ENCODE measurements around the gene NDUFB10.

NDUFB10 gene

GRCh38 chr16:1974157-1975070, 15.1 kb downstream of the NDUFB10 start:
- H2BK5ac ChIP-seq (ENCODE audit: low read depth, low read length, poor library complexity, severe bottlenecking), result no peak overlapping the region
- no peak for DNase-seq
- no peak overlapping the region for H2AFZ ChIP-seq (ENCODE audit: low read depth, low read length)
- H4K91ac ChIP-seq (ENCODE audit: low read length), result no peak overlapping the region
- H3K79me1 ChIP-seq (replicated peaks; ENCODE audit: low read length, poor library complexity, severe bottlenecking), result peaks cover 26% of the 10 kb centered on the region
- H3K9ac ChIP-seq (ENCODE audit: low read length), result no peak overlapping the region
- no peak overlapping the region for H3K23ac ChIP-seq (ENCODE audit: low read length in 2 of 2)
- H4K8ac ChIP-seq (ENCODE audit: low read length), result no peak overlapping the region
- H3K4me1 ChIP-seq (ENCODE audit: control insufficient read depth, insufficient read depth, low read depth, low read length), result peaks cover 22% of the 10 kb centered on the region
- H3K4me3 ChIP-seq (ENCODE audit: insufficient read depth in 1 of 2, low read depth in 1 of 2, low read length in 2 of 2), result no peak overlapping the region
- H3K27me3 ChIP-seq (ENCODE audit: control insufficient read depth in 1 of 2, insufficient read depth in 1 of 2, low read length in 2 of 2), result peaks cover under 1 to 3% of the 10 kb centered on the region in 2 experiments
- H3K4me2 ChIP-seq (ENCODE audit: low read length, poor library complexity, severe bottlenecking), result no peak overlapping the region
- no peak overlapping the region for H2AK5ac ChIP-seq (ENCODE audit: low read length, severe bottlenecking)
- no peak overlapping the region for H3K4ac ChIP-seq (ENCODE audit: low read depth in 1 of 2, low read length in 2 of 2)
- WGBS, result 98% methylated on average over 42 of the region's 42 CpGs
- H3K27ac ChIP-seq (ENCODE audit: low read length, poor library complexity, severe bottlenecking), result no peak overlapping the region
- no peaks in the 10 kb centered on the region for H3K9me3 ChIP-seq (ENCODE audit: control insufficient read depth, low read length)
- H3K18ac ChIP-seq (ENCODE audit: low read depth in 1 of 2, low read length in 2 of 2), result no peak overlapping the region
- no peak overlapping the region for H3K14ac ChIP-seq (ENCODE audit: low read length in 2 of 2)
- no peak overlapping the region for H2BK120ac ChIP-seq (ENCODE audit: low read depth, low read length)
- no peak overlapping the region for H2BK15ac ChIP-seq (ENCODE audit: low read depth, poor library complexity, severe bottlenecking)
- H2BK12ac ChIP-seq (ENCODE audit: low read length in 2 of 2), result no peak overlapping the region
- H3K36me3 ChIP-seq (ENCODE audit: control insufficient read depth in 1 of 2, insufficient read depth in 2 of 2, low read depth in 1 of 2, low read length in 2 of 2), result peaks cover 45 to 58% of the 10 kb centered on the region in 2 experiments

DNA sequence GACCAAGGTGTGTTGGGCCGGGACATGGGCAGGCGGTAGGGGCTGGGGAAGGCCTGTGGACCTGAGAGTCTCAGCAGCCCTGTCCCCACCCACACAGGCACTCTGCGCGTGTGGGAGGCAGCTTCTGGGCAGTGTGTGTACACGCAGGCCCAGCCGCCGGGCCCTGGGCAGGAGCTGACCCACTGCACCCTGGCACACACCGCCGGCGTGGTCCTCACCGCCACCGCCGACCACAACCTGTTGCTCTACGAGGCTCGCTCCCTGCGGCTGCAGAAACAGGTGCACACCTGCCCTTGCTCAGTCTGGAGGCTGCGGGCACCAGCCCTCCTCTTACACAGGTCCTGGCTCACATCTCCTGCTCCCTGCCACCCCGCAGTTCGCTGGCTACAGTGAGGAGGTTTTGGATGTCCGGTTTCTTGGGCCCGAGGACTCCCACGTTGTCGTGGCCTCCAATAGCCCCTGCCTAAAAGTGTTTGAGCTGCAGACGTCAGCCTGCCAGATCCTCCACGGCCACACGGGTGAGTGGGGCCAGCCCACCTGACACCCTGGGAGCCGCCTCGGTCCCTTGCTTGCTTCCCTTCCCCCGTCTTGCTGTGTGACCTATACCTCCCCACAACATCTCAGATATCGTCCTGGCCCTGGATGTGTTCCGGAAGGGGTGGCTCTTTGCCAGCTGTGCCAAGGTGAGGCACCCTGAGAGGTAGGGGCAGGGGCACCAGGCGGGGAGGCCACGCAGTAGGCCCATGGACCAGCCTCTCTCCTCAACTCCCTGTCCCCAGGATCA, 16.3 kb downstream of the NDUFB10 start:
- peaks cover 12 to 15% of the 10 kb centered on the region in 2 experiments for H3K27me3 ChIP-seq (ENCODE audit: control insufficient read depth in 1 of 2, insufficient read depth in 1 of 2, low read length in 2 of 2)
- H3K79me1 ChIP-seq (replicated peaks; ENCODE audit: low read length, poor library complexity, severe bottlenecking), result peaks cover 26% of the 10 kb centered on the region
- no peak overlapping the region for H3K4ac ChIP-seq (ENCODE audit: low read depth in 1 of 2, low read length in 2 of 2)
- H3K14ac ChIP-seq (ENCODE audit: low read length in 2 of 2), result no peak overlapping the region
- H3K4me3 ChIP-seq (ENCODE audit: insufficient read depth in 1 of 2, low read depth in 1 of 2, low read length in 2 of 2), result no peak overlapping the region
- no peak overlapping the region for H3K27ac ChIP-seq (ENCODE audit: low read length, poor library complexity, severe bottlenecking)
- H2BK5ac ChIP-seq (ENCODE audit: low read depth, low read length, poor library complexity, severe bottlenecking), result no peak overlapping the region
- H3K18ac ChIP-seq (ENCODE audit: low read depth in 1 of 2, low read length in 2 of 2), result no peak overlapping the region
- no peak overlapping the region for H4K8ac ChIP-seq (ENCODE audit: low read length)
- DNase-seq, result no peak
- no peak overlapping the region for H3K4me2 ChIP-seq (ENCODE audit: low read length, poor library complexity, severe bottlenecking)
- no peak overlapping the region for H2BK15ac ChIP-seq (ENCODE audit: low read depth, poor library complexity, severe bottlenecking)
- no peak overlapping the region for H2BK120ac ChIP-seq (ENCODE audit: low read depth, low read length)
- H3K9me3 ChIP-seq (ENCODE audit: control insufficient read depth, low read length), result no peaks in the 10 kb centered on the region
- H2AFZ ChIP-seq (ENCODE audit: low read depth, low read length), result no peak overlapping the region
- H3K4me1 ChIP-seq (ENCODE audit: control insufficient read depth, insufficient read depth, low read depth, low read length), result peaks cover 31% of the 10 kb centered on the region
- H2AK5ac ChIP-seq (ENCODE audit: low read length, severe bottlenecking), result no peak overlapping the region
- no peak overlapping the region for H3K23ac ChIP-seq (ENCODE audit: low read length in 2 of 2)
- H3K9ac ChIP-seq (ENCODE audit: low read length), result no peak overlapping the region
- peaks cover 45 to 67% of the 10 kb centered on the region in 2 experiments for H3K36me3 ChIP-seq (ENCODE audit: control insufficient read depth in 1 of 2, insufficient read depth in 2 of 2, low read depth in 1 of 2, low read length in 2 of 2)
- no peak overlapping the region for H2BK12ac ChIP-seq (ENCODE audit: low read length in 2 of 2)
- no peak overlapping the region for H4K91ac ChIP-seq (ENCODE audit: low read length)
- WGBS, result 96% methylated on average over 32 of the region's 33 CpGs

DNA sequence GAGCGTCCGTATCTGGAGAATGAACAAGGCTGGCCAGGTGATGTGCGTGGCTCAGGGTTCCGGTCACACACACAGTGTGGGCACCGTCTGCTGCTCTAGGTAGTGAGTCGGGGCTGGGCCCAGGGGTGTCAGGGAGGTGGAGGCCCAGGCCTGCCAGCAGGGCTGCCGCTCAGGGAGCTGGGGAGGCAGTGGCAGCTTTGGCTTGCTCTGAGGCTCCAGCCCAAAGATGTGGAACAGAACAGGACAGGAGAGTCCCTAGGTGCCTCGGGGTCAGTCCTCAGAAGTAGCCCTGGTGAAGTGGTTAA, 16.8 kb downstream of the NDUFB10 start:
- Histone ChIP-seq H3K79me1 (replicated peaks; ENCODE audit: low read length, poor library complexity, severe bottlenecking) (peaks cover 24% of the 10 kb centered on the region), H3K14ac (ENCODE audit: low read length in 2 of 2) (no peak overlapping the region), H2AFZ (ENCODE audit: low read depth, low read length) (no peak overlapping the region), H4K8ac (ENCODE audit: low read length) (no peak overlapping the region), H3K4ac (ENCODE audit: low read depth in 1 of 2, low read length in 2 of 2) (no peak overlapping the region), H3K9ac (ENCODE audit: low read length) (no peak overlapping the region), H4K91ac (ENCODE audit: low read length) (no peak overlapping the region), H3K23ac (ENCODE audit: low read length in 2 of 2) (no peak overlapping the region), H2BK15ac (ENCODE audit: low read depth, poor library complexity, severe bottlenecking) (no peak overlapping the region), H3K27me3 (ENCODE audit: control insufficient read depth in 1 of 2, insufficient read depth in 1 of 2, low read length in 2 of 2) (peaks cover 17 to 21% of the 10 kb centered on the region in 2 experiments), H3K36me3 (ENCODE audit: control insufficient read depth in 1 of 2, insufficient read depth in 2 of 2, low read depth in 1 of 2, low read length in 2 of 2) (peaks cover 45 to 67% of the 10 kb centered on the region in 2 experiments), H3K9me3 (ENCODE audit: control insufficient read depth, low read length) (no peaks in the 10 kb centered on the region), H3K4me2 (ENCODE audit: low read length, poor library complexity, severe bottlenecking) (no peak overlapping the region), H3K4me1 (ENCODE audit: control insufficient read depth, insufficient read depth, low read depth, low read length) (peaks cover 28% of the 10 kb centered on the region), H3K18ac (ENCODE audit: low read depth in 1 of 2, low read length in 2 of 2) (no peak overlapping the region), H2AK5ac (ENCODE audit: low read length, severe bottlenecking) (no peak overlapping the region), H2BK12ac (ENCODE audit: low read length in 2 of 2) (no peak overlapping the region), H3K4me3 (ENCODE audit: insufficient read depth in 1 of 2, low read depth in 1 of 2, low read length in 2 of 2) (no peak overlapping the region), H2BK120ac (ENCODE audit: low read depth, low read length) (no peak overlapping the region), H3K27ac (ENCODE audit: low read length, poor library complexity, severe bottlenecking) (no peak overlapping the region), H2BK5ac (ENCODE audit: low read depth, low read length, poor library complexity, severe bottlenecking) (no peak overlapping the region)
- DNase-seq, result no peak
- 96% methylated on average over 8 of the region's 8 CpGs for WGBS
